GM04503 (cell line): Measurements from ENCODE around the gene KRTAP12-1.
"Not testable (repeated sequence)": the region's sequence is repeated elsewhere in the genome, so short reads cannot be mapped to it uniquely, and the experiment has no call there.

Experiments used
- DNase-seq: peaks from one replicate; pipeline ENCODE4 v3.0.0-alpha.2; 2012; ENCODE audit warnings: low read depth

KRTAP12-1 gene

DNA sequence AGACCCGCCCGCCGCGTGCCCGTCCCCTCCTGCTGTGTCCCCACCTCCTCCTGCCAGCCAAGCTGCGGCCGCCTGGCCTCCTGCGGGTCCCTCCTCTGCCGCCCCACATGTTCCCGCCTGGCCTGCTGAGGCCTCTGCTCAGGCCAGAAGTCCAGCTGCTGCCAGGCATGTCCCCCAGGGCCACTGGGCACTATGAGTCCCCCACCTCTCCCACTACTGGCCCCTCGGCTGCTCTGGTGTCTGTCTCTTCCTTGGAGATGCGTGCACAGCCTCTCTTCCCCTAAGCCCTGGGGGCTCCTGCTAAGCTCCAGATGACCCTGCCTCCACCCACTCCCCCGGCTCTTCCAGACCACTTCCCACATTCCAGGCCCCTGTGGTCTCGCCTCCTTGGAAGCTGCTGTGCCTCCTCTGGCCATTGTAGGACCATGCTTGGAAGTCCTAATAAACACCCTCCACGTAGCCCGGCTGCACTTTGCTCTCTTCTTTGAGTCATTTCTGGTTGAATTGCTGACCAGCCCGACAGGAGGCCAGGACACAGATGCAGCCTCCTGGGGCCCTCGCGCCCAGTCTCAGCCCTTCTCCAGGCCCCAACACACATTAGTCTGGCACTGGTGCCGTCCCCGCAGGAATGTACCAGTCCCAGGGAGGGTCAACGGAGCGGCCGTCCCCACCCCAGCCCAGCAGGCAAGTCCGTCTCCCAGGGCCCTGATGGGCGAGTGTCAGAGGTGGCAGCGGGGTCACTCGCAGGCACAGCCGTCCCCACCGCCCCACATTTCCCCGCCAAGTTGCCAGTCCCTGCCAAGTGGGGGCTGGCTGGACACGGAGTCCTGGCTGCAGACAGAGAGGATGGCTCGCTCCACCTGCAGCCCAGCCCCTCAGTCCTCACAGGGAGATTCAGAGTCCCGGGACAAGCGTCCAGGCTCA, 16.1 kb upstream of the KRTAP12-1 start:
- DNase-seq: no peak

DNA sequence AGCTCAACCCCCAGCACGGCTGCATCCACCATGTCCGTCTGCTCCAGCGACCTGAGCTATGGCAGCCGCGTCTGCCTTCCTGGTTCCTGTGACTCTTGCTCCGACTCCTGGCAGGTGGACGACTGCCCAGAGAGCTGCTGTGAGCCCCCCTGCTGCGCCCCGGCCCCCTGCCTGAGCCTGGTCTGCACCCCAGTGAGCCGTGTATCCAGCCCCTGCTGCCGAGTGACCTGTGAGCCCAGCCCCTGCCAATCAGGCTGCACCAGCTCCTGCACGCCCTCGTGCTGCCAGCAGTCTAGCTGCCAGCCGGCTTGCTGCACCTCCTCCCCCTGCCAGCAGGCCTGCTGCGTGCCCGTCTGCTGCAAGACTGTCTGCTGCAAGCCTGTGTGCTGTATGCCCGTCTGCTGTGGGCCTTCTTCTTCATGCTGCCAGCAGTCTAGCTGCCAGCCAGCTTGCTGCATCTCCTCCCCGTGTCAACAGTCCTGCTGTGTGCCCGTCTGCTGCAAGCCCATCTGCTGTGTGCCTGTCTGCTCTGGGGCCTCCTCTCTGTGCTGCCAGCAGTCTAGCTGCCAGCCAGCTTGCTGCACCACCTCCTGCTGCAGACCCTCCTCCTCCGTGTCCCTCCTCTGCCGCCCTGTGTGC, 15.3 kb upstream of the KRTAP12-1 start, which contains the start of gene KRTAP10-12:
KRTAP10-12 (plus strand) TSS at position 1 of the 639 bp plus-strand sequence; CDS start at position 31, 30 bp downstream.
- not testable (repeated sequence) for DNase-seq

DNA sequence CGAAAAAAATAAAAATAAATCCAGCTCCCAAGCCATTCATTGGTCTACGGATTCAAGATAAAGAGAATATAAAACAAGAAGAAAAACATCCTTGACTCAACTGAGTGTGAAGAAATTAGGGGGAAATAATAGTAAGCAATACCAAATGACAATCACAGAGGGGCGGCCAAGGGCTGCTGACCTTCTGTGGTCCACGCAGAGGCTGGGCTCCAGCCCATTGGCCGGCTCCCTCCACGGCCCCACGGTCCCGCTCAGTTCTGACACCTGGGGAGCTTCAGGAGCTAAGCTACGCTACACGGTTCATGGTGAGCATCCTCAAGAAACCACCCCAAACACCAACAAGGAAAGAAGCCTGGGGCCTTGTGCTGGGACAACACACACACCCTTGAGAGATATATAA, 14.6 kb upstream of the KRTAP12-1 start:
- DNase-seq: no peak

DNA sequence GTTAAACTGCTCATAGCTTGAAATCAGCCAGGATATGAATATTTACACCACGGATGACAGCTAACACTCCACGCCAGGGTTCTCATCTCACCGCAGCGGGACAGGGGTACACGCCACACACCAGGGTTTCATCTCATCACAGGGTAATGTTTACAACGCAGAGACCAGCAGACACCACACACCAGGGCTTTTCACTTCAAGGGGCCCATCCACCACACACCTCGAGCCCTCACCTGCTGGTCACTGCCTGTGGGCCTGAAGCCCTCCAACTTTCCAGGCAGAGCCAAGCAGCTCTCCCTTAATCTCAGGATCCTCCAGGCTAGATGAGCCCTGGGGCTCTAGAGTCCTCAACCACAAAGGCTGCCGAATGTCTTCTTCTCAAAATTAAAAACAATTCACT, 13.7 kb upstream of the KRTAP12-1 start:
- DNase-seq: no peak

DNA sequence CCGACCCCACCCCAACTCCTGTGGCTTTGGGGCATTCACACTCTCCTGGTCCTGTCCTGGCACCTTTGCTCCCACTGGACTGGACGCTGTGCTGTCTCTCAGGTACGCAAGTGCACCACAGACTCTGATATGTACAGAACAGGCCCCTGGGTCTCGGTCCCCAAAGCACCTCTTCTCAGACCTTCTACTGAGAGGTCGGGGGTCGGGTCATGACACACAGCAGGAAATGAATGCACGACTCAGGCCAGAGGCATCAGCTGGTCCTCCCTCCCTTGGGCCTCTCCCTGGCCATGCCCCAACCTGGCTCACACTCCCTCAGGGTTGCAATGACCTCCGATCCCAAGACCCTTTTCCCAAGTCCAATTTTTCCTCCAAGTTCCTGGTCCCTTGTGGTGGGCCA, 13.2 kb upstream of the KRTAP12-1 start:
- DNase-seq: no peak

DNA sequence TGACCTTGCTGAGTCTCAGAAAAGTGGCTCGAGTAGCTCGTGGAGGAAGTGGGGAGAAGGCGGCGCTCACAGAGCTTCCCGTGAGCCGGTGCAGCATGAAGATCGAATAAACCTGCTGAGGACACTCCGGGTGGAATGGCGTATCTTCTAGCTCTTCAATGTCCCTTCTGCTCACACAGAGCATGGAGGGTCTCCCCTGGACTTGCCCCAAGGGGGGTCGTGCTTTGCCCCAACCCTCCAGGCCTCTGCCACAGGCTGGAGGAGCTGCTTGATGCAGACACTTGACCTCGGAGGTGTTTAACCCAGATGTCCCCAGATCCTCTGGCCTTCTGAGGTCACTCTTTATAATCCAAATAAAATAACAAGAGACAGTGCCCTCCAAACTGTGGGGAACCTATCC, 12.8 kb upstream of the KRTAP12-1 start:
- no peak for DNase-seq

DNA sequence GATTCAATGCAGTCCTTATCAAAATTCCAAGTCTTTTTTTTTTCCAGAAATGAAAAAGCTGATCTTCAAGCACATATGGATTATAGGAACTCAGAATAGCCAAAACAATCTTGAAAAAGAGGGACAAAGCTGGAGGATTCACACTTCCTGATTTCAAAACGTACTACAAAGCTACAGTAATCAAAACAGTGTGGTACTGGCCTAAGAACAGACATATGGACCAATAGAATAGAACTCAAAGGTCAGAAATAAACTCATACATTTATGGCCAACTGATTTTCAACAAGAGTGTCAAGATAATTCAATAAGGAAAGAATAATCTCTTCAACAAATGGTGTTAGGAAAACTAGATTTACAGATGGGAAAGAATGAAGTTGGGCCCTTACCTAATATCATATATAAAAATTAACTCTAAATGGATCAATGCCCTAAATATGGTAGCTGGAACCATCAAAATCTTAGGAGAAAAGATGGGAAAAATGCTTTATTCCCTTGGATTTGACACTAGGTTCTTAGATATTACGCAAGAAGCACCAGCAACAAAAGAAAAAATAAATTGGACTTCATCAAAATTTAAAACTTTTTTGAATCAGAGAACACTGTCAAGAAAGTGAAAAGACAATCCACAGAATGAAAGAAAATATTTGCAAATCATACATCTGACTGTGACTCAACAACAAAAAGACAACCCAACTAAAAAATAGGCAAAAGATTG, 11.0 kb upstream of the KRTAP12-1 start:
- DNase-seq: no peak

DNA sequence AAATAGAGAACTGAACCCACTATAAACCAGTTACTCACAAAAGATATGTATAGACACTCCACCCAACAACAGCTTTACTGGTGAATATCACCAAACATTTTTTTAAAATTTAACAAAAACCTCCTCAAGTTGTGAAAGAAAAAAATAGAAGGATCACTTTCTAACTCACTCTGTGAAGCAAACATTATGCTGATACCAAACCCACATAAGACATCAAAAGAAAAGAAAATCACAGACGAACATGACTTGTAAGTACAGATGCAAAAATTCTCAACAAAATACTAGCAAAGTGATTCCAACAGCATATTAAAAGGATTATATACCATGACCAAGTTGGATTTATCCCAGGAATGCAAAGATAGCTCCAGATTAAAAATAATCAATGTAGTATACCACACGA, 9.7 kb upstream of the KRTAP12-1 start:
- no peak for DNase-seq

DNA sequence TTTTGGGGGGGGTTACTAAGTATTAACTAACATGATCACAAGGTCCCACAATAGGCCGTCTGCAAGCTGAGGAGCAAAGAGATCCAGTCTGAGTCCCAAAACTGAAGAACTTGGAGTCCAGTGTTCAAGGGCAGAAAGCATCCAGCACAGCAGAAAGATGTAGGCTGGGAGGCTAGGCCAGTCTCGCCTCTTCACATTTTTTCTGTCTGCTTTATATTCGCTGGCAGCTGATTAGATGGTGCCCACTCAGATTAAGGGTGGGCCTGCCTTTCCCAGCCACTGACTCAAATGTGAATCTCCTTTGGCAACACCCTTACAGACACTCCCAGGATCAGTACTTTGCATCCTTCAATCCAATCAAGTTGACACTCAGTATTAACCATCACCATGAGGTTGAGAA, 7.8 kb upstream of the KRTAP12-1 start:
- DNase-seq: not testable (repeated sequence)

DNA sequence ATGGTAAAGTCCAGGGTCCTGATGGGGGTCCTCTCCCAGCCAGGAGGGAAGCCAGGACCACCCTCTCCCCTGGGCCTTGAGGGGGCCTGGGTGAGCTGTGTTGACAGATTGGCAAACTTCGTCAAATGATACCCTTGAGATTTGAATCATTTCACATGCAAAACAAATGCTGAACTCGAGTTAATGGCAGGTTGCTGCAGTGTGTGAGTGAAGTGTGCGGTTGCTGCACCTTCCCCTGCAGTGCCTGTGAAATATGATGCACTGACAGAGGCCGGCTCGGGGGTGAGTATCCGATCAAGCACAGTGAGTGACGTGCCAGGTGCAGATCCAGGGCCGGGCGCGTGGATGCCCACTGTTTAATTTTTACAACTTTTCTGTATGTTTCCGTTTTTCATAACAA, 5.7 kb upstream of the KRTAP12-1 start:
- no peak for DNase-seq

DNA sequence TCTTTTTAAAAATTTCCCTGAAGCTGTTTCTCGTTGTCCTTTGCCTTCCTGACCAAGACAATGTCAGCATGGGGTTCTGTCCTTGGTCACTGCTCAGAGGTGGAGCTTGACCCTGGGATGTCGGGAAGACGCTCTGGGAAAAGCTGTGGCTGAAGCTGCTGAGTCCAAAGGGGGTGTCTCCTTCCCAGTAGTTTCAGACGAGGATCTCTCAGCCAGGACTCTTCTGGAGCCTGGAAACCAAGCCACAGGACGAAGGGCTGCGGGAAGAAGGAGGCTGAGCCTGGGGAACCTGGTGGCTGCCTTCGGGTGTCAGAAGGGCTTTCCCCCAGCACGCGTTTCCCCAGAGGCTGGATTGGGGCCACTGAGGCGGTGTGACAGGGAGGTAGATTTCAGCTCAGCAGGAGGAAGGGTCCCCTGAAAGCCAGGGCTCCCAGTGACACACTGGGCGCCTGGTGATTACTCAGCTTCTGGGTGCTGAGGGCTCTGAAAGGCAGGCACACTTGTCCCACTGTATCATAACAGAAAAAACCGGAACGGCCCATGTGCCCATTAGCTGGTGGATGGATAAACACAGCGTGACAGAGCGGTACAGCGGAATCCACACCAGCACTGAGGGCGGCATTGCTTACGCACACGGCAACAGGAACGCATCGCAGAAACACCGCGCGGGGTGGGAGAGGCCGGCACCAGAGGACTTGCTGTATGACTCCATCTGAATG, 5.0 kb upstream of the KRTAP12-1 start:
- DNase-seq: no peak

DNA sequence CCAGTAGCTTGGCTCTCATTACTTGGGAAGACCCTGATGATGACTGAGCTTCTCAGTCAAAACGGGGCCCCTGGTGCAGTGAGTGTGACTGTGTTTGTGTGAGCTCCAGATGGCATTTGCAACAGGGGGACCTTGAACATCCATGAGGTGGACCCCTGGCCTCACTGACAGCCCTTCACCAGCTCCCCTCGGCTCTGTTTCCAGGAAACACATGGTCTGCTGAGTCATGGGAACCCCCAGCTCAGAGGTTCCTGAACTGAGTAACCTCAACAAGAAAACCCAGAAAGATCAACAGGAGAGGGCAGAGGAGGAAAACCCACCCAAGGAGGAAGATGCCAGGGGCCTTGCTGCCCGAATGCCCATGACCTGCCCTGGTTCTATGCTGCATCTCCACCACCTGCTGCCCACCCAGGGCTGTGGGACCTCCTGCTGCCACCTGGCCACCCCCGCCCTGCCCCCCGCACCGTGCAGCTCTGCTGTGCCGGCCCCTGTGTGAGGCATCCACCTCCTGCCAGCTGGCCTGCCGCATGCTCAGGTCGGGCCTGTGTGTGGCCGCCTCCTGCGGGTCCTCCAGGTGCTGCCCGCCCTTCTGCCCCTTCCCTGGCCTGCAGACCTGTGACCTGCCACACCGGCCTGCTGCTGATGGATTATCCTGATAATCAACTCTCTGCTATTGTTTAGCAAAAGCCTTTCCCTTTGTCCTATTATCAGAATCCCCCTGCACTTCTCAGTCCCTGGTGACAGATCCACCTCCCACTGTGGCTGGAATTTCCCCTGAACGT, 4.2 kb upstream of the KRTAP12-1 start:
- DNase-seq: no peak

DNA sequence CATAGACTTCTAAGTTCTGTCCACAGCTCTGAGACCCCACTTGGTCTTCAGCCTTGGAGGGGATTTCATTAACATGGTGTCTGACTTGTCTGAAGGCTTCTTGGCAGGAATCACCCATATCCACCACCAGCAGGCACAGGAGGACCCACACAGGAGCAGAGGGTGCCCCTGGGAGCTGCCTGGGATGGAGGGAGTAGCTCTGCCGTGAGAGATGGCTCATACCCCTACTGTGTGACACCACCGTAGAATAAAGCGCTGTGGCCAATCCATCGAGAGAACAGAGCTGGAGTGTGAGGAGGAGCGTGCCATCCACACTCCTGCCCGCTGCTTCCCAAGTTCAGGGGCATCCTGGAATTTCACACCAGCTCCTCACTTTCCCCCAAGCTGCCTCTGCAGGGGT, 3.1 kb upstream of the KRTAP12-1 start:
- not testable (repeated sequence) for DNase-seq

DNA sequence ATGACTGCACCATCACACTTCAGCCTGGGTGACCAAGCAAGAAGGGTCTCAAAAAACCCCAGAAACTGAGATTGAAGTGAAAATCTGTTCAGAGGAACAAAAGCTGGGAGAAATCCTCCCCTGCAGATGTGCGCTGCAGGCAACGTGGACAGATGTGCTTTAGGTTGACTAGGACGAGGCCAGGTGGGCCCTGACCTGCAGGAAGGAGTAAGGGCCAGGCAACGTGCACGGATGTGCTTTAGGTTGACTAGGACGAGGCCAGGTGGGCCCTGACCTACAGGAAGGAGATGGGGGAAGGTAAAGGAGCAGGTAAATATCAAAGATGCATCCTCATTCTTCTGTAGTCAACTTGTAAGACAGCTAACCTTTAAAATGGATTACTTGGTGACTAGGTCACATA, 2.5 kb upstream of the KRTAP12-1 start:
- no peak for DNase-seq

DNA sequence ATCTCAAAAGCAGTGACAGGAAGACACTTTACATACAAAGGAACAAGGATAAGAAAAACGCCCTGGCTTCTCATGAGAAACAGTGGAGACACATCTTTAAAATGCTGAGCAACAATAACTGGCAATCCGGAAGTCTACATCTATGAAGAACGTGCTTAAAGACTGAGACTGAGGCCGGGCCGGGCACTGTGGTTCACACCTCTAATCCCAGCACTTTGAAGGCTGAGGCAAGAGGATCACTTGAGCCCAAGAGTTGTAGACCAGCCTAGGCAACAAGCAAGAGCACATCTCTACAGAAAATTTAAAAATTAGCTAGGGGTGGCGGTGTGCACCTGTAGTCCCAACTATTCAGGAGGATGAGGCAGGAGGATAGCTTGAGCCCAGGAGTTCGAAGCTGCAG, 2.1 kb upstream of the KRTAP12-1 start:
- DNase-seq: no peak

DNA sequence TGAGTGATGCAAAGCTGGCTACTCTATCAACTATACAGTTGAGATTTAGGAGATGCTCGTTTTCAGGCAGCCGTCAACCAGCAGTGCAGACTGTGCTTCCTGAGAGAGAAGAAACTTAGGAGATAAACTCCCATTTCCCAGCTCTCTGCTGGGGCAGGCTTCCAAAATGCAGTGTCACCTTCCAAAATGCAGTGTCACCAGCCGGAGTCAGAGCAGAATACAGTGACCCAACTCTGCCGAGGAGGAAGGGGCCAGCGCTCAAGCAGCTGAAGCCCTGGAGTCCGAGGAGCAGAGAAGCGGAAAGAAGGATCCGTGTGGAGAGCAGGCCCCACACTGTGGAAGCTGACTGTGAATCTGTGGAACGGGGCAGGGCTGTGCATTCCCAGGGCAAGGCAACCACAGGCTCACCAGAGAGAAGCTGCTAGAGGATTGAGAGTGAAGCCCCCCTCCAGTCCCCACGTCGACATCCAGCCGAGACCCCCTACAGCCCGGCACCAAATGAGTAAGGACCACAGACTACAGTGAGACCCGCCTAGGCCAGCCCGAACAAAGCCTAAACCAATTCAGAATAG, 703 bp upstream of the KRTAP12-1 start:
- DNase-seq: no peak

DNA sequence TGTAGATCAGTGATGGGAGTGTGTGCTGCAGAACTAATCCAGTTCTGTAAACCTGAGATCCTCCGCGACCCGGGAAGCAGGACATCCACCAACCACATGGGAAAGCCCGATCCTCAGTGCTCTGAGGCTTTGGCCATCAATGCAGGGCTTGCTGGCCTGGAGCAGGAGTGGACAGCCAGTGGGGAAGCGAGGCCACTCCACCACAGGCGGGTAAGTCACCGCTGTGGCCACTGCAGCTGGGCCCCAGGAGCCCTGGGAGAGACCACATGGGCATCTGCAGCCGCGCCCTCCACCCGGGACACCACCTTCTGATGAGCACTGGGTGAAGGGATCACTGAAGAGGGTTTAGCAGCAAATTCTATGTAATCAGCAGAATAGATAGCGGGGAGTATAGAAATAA, 811 bp downstream of the KRTAP12-1 start:
- no peak for DNase-seq

DNA sequence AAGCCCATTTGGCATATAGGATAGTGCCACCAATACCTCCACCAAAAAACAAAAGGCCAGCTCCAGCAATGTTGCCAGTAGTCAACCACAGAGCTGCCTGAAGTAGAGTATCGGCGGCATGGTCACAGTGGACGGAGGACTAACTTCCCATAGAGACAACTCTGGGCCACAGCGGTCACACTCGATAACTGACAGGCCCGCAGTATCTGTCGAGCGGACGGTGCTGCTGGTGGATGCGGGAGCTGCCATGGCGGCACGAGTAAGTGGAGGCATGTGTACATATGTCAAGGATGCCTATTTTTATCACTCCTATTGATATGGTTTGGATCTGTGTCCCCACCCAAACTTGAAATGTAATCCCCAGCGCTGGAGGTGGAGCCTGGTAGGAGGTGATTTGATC, 4.1 kb downstream of the KRTAP12-1 start:
- no peak for DNase-seq

DNA sequence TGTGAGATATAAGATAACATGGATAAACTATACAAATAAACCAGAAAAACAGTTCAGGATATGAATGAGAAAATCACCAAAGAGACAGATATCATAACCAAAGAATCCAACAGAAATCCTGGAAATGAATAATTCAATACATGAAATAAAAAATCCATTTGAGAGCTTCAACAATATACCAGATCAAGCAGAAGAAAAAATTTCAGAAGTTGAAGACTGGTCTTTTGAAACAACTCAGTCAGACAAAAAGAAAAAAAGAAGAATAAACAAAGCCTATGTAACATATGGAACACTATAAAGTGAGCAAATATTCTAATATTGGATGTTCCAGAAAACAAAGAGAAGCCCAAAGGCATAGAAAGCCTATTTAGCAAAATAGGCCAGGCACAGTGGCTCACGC, 10.1 kb downstream of the KRTAP12-1 start:
- DNase-seq: no peak

DNA sequence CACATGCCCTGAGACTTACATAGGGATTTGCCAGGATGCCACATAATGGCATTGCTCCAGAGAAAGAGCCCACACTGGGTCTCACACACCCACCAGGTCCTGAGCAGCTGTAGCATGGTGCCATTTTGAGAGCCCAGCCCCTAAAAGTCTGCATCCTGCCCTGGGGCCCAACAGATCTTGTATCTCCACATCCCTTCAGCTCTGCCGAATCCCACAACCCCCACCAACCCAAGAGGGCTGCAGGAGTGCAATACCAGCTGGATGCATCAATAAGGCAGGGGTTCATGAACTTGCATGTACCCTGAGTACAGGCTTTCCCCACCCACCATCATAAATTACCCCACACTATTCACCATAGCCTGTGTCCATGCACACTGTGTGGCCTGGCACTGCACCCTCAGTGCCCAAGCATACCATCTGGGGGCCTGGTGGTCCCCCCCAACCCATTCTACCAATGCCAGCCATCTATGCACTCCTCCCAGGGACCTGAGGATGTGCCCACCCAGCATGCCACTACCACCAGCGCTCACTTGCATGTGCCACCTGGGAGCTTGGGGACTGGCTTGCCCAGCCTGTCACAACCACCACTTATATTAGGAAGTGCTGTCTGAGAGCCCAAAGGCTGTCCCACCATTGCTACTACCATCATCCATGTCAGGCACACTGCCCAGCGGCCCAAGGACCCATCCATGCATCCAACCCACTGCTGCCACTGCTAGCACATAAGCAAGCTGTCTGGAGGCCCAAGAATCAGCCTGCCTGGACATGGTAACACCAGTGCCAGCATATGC, 11.1 kb downstream of the KRTAP12-1 start:
- DNase-seq: no peak
